K562 (cell line): ENCODE measurements around the gene BCL2L12. TPM values are rescaled to one million over a fixed set of nuclear protein-coding genes. Genes with fewer than 3 reads are reported as not detected.

Experiments used
- ATAC-seq: fragments of 200-7000 bp; cut with Tn5 transposase; 3 replicates; pipeline ENCODE4 v1.9.1; 2020; ENCODE audit warnings: moderate library complexity
- BruUV-seq: library from RNA; stranded (reverse); fragments of 400-500 nt; replicated peaks from 2 replicates; lab custom pipeline; 2021; lab: Mats Ljungman, UMichigan
- CTCF ChIA-PET: fragments of 300-600 bp; formaldehyde crosslinking; extraction: SDS; loops from one replicate; lab custom pipeline; 2021; ENCODE audit warnings: low intra/inter-chr PET ratio; lab: Yijun Ruan, JAX
- POLR2A ChIA-PET: fragments of 300-600, 350-650 bp; sonication (Branson Sonifier 250); formaldehyde crosslinking; extraction: SDS; loops from one replicate; lab custom pipeline; 2021; ENCODE audit warnings: antibody characterized with exemption, inconsistent platforms; lab: Yijun Ruan, JAX
- DNase-seq, 4 experiments: peaks; one replicate each; pipeline versions ENCODE4 v3.0.0 to v3.0.0-alpha.2; 2011 to 2018; ENCODE audit warnings: low spot score in 3 of 4, mixed read lengths in 3 of 4; ENCODE audit errors: extremely low read depth in 1 of 4
- FAIRE-seq: peaks from 2 replicates; lab custom pipeline; 2011; peaks lifted over from hg19 to GRCh38; lab: Jason Lieb, UNC
- H2AFZ ChIP-seq: 2 replicates; pipeline ENCODE4 v1.6.0; 2011; ENCODE audit warnings: low read depth, low read length, control low read depth, inconsistent platforms
- H3K27ac ChIP-seq: fragments of 200-600 bp; 3 replicates; pipeline ENCODE4 v1.8.0; 2011; ENCODE audit warnings: low read depth, mild to moderate bottlenecking, control low read depth, inconsistent platforms, low read length, moderate library complexity, mixed read lengths; ENCODE audit errors: extremely low read depth
- H3K27me3 ChIP-seq, 2 experiments: fragments of 300-600 bp in 1 of 2; 2 replicates in 1 of 2; 3 replicates in 1 of 2; pipeline versions ENCODE4 v1.6.0 to v1.8.0; 2011; ENCODE audit warnings: inconsistent platforms in 2 of 2, low read length in 2 of 2, mild to moderate bottlenecking in 1 of 2, mixed read lengths in 1 of 2, moderate library complexity in 1 of 2; ENCODE audit not compliant: control insufficient read depth in 2 of 2, insufficient read depth in 2 of 2
- H3K36me3 ChIP-seq: fragments of 300-600 bp; 3 replicates; pipeline ENCODE4 v1.8.0; 2011; ENCODE audit warnings: mild to moderate bottlenecking, low read length, inconsistent platforms; ENCODE audit not compliant: control insufficient read depth, insufficient read depth
- H3K4me1 ChIP-seq, 2 experiments: fragments of 200-600 bp in 1 of 2; replicated peaks in 1 of 2; 2 replicates in 1 of 2; 3 replicates in 1 of 2; pipeline versions ENCODE4 v1.5.1 to v1.8.0; 2011; ENCODE audit warnings: inconsistent platforms in 2 of 2, low read length in 2 of 2, mild to moderate bottlenecking in 1 of 2, mixed read lengths in 1 of 2, moderate library complexity in 1 of 2; ENCODE audit not compliant: control insufficient read depth in 2 of 2, insufficient read depth in 2 of 2
- H3K4me2 ChIP-seq: 2 replicates; pipeline ENCODE4 v1.6.1; 2011; ENCODE audit warnings: low read length, control low read depth, inconsistent platforms, mixed read lengths; ENCODE audit not compliant: insufficient read depth
- H3K4me3 ChIP-seq: fragments of 200-600 bp; sonication (generic), shearing (Covaris generic); 2 replicates; pipeline ENCODE4 v1.5.1; 2016; ENCODE audit warnings: control low read depth, inconsistent platforms
- H3K79me2 ChIP-seq: fragments of 200-600 bp; 3 replicates; pipeline ENCODE4 v1.8.0; 2011; ENCODE audit warnings: low read length, inconsistent platforms; ENCODE audit not compliant: control insufficient read depth, insufficient read depth
- H3K9ac ChIP-seq, 2 experiments: 2 replicates each; pipeline versions ENCODE4 v1.6.0 to v1.6.1; 2011; ENCODE audit warnings: low read depth in 2 of 2, low read length in 2 of 2, control low read depth in 1 of 2, inconsistent platforms in 1 of 2, mild to moderate bottlenecking in 1 of 2, mixed read lengths in 1 of 2; ENCODE audit not compliant: insufficient read depth in 1 of 2
- H3K9me1 ChIP-seq: one replicate; pipeline ENCODE4 v1.6.0; 2011; ENCODE audit warnings: inconsistent platforms, mild to moderate bottlenecking, low read length, moderate library complexity; ENCODE audit not compliant: control insufficient read depth, insufficient read depth
- H3K9me3 ChIP-seq: replicated peaks from 2 replicates; pipeline ENCODE4 v1.5.1; 2011; ENCODE audit warnings: low read depth, low read length, inconsistent platforms; ENCODE audit not compliant: control insufficient read depth, insufficient read depth
- H4K20me1 ChIP-seq: replicated peaks from 2 replicates; pipeline ENCODE4 v1.6.1; 2011; ENCODE audit warnings: low read length, inconsistent platforms, mixed read lengths; ENCODE audit not compliant: control insufficient read depth, insufficient read depth
- DEAF1 ChIP-seq: fragments of 450-650 bp; formaldehyde crosslinking; IDR thresholded peaks from 2 replicates; pipeline ENCODE4 v1.4.0; 2020; ENCODE audit warnings: mild to moderate bottlenecking, moderate library complexity
- POLR2A ChIP-seq: fragments of 450-650 bp; conservative IDR thresholded peaks from 2 replicates; pipeline ENCODE4 v1.6.1; 2016
- POLR2B ChIP-seq: fragments of 450-650 bp; IDR thresholded peaks from 2 replicates; pipeline ENCODE4 v1.6.1; 2018; ENCODE audit warnings: low read depth; ENCODE audit not compliant: partially characterized antibody
- POLR2G ChIP-seq: fragments of 200-400 bp; formaldehyde crosslinking; IDR thresholded peaks from 2 replicates; pipeline ENCODE4 v1.6.1; 2017; ENCODE audit warnings: low read depth, mild to moderate bottlenecking, antibody characterized with exemption, low read length, moderate library complexity
- RBFOX2 ChIP-seq: fragments of 200-400 bp; formaldehyde crosslinking; IDR thresholded peaks from 2 replicates; pipeline ENCODE4 v1.6.1; 2017; ENCODE audit warnings: low read depth, mild to moderate bottlenecking, low read length, moderate library complexity
- RBM22 ChIP-seq: fragments of 200-400 bp; formaldehyde crosslinking; IDR thresholded peaks from 2 replicates; pipeline ENCODE4 v1.6.1; 2018; ENCODE audit warnings: low read length, low read depth; ENCODE audit not compliant: poor library complexity, severe bottlenecking
- REST ChIP-seq, 2 experiments: fragments of 450-650 bp; formaldehyde crosslinking in 1 of 2; IDR thresholded peaks; 2 replicates each; pipeline versions ENCODE4 v1.4.0 to v1.6.1; 2014 to 2020; ENCODE audit warnings: mild to moderate bottlenecking in 2 of 2, borderline replicate concordance in 1 of 2, low read depth in 1 of 2
- TFAP4 ChIP-seq: sonication (generic); formaldehyde crosslinking; IDR thresholded peaks from 2 replicates; pipeline ENCODE4 v1.8.0; 2022; ENCODE audit warnings: missing genetic modification reagents, mild to moderate bottlenecking, moderate library complexity, borderline replicate concordance
- WGBS: fragments of 100-300 bp; shearing (Covaris generic); methylation state at CpG from one replicate; pipeline ENCODE4 v1.1.6; 2016; ENCODE audit warnings: low coverage, mixed read lengths; ENCODE audit not compliant: insufficient coverage; ENCODE audit errors: missing lambda C conversion rate; 5-methylcytosine and 5-hydroxymethylcytosine counted together
- in situ Hi-C: fragments of 300-500 bp; cut with MboI; formaldehyde crosslinking; loops from 4 replicates; pipeline ENCODE4 v1.15.0; 2018; ENCODE audit warnings: inconsistent platforms, mixed read lengths
- intact Hi-C: fragments of 100-400 bp; cut with micrococcal nuclease; formaldehyde crosslinking; loops from 2 replicates; pipeline ENCODE4 v1.14.2; 2022
- polyA plus RNA-seq, 8 experiments: library from polyadenylated mRNA; depleted of rRNA in 4 of 8; stranded (reverse) in 5 of 8; unstranded in 3 of 8; fragments of >200 nt; fragmentation: Nextera tagmentation in 2 of 8; fragmentation: Illumina TruSeq in 1 of 8; extraction: Ambion mirVana in 2 of 8; extraction: Trizol in 1 of 8; gene quantifications; 2 replicates each; pipeline versions ENCODE4 v1.2.1 to v1.2.3, GENCODE V29; 2011 to 2014; ENCODE audit warnings: inconsistent platforms in 1 of 8, missing spikeins in 1 of 8
- total RNA-seq, 7 experiments: library from RNA; depleted of rRNA in 6 of 7; stranded (reverse); fragments of >200 nt in 6 of 7; fragmentation: Illumina TruSeq in 2 of 7; extraction: Trizol in 2 of 7; gene quantifications; 2 replicates each; pipeline versions ENCODE4 v1.2.1 to v1.2.3, GENCODE V29; 2011 to 2021; ENCODE audit warnings: low replicate concordance in 1 of 7

The BCL2L12 gene
- total and polyA plus RNA-seq, 9 of the 15 experiments (the other 6 are each of a cell fraction or from before 2014, with no cell fraction given) = 7.4 to 263 (median 81.2) TPM

GRCh38 chr19:49653466-49653806 lies 12.3 kb upstream of the BCL2L12 start:
- 0 out of 2 replicates have a peak, but pooled peaks cover 4% of the 10 kb centered on the region for H4K20me1 ChIP-seq
- H3K9me1 ChIP-seq = no peaks in the 10 kb centered on the region
- no peak overlapping the region for H3K4me3 ChIP-seq
- peaks cover 0 to 15% of the 10 kb centered on the region in 2 experiments; a peak in 2 of 5 replicates for H3K4me1 ChIP-seq
- no peaks in the 10 kb centered on the region for H3K27me3 ChIP-seq
- TF ChIP-seq RBFOX2 (peak; percentile 53; the same call in 1 of the 2 replicates), REST (IDR thresholded peaks at IDR 0.05; ENCODE audit: borderline replicate concordance) (no peak), REST (CRISPR knock-in tag; IDR thresholded peaks at IDR 0.05; ENCODE audit: low read depth) (no peak), POLR2B (peak; percentile 23), TFAP4 (CRISPR knock-in tag) (no peak), POLR2G (peak; percentile 59), DEAF1 (CRISPR knock-in tag) (no peak), RBM22 (peak; percentile 66), POLR2A (0 out of 2 replicates have a peak, but pooled peaks have one; percentile 34)
- TF ChIP-seq, all 486 proteins: peak for 5
- CTCF ChIA-PET = no interaction called here
- no peaks in the 10 kb centered on the region for H3K79me2 ChIP-seq
- peaks cover 85% of the 10 kb centered on the region; the same call in 2 of the 3 replicates for H3K36me3 ChIP-seq
- H3K9ac ChIP-seq = no peak overlapping the region
- BruUV-seq = no TSS peak
- no peak overlapping the region for H2AFZ ChIP-seq
- no peak for FAIRE-seq
- POLR2A ChIA-PET = interaction anchor here (4.3 to 4.8 kb wide), 2 partner anchors 11 to 13 kb away, joined by 27 to 28 read pairs; partner anchors contain the start of genes BCL2L12, IRF3 and SCAF1
- H3K9me3 ChIP-seq = no peaks in the 10 kb centered on the region; the same call in 1 of the 2 replicates
- in situ Hi-C loops (no loop called here), intact Hi-C loops (no loop called here)
- no peak for DNase-seq
- H3K4me2 ChIP-seq = no peak overlapping the region
- ATAC-seq = no peak
- 100% methylated on average over 2 of the region's 13 CpGs for WGBS
- H3K27ac ChIP-seq = no peak overlapping the region
